Measurements from ENCODE around the gene SMARCC2.

- TF ChIP-seq ZNF384 (IDR thresholded peaks at IDR 0.05): no peak
- no peak for TF ChIP-seq FOXK2 (IDR thresholded peaks at IDR 0.05)
Observed at GRCh38 chr12:56186957-56187356, 2.3 kb downstream of the SMARCC2 start.

All from HEK293T (cell line).